ENCODE measurements around the gene CDH22. TPM values are rescaled to one million over a fixed set of nuclear protein-coding genes. Genes with fewer than 3 reads are reported as not detected.

The CDH22 gene
- total and polyA plus RNA-seq, 2 donors (not counting 1 experiment from before 2014, with no cell fraction given) = not detected

DNA sequence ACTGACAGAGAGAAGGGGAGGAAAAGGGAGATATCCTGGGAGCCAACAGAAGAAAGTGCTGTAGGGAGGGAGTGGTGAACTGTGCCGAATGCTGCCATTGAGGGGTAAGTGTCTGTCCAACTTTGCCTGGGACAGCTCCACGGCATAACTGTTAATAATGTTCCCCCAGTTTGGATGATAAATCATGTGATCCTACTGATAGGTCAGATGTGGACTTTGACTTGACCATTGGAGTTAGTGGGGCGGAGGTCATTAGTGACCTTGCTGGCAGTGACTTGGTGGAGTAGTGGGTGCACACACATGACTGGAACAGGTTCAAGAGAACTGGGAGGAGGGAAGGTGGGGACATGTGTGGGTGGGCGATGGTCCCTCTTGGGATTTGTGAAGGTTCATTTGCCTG, 50.4 kb downstream of the CDH22 start:
- Histone ChIP-seq H3K9me3 (ENCODE audit: control extremely low read depth in 1 of 3, control insufficient read depth in 2 of 3, insufficient read depth in 1 of 3, low read length in 2 of 3) (peaks cover 0 to 3% (median 0%) of the 10 kb centered on the region in 3 donors), H3K4me3 (ENCODE audit: control extremely low read depth in 1 of 5, extremely low read depth in 1 of 5, insufficient read depth in 1 of 5, low read depth in 2 of 5, low read length in 4 of 5) (no peak overlapping the region), H3K79me2 (ENCODE audit: control insufficient read depth, insufficient read depth, low read length) (no peaks in the 10 kb centered on the region), H3K27me3 (replicated peaks in 1 of 4; ENCODE audit: control extremely low read depth in 1 of 4, control insufficient read depth in 3 of 4, insufficient read depth in 4 of 4, low read length in 3 of 4) (peaks cover 0 to 28% (median 2%) of the 10 kb centered on the region in 4 experiments), H3K4me2 (replicated peaks; ENCODE audit: low read depth, low read length, poor library complexity, severe bottlenecking) (no peak overlapping the region), H3K9ac (ENCODE audit: low read length) (no peak overlapping the region), H2AFZ (ENCODE audit: insufficient read depth, low read depth, low read length, poor library complexity, severe bottlenecking) (no peak overlapping the region), H3K4me1 (ENCODE audit: control insufficient read depth in 2 of 2, insufficient read depth in 2 of 2, low read length in 2 of 2) (no peaks in the 10 kb centered on the region), H3K27ac (ENCODE audit: low read length in 2 of 2) (no peak overlapping the region), H4K20me1 (ENCODE audit: control insufficient read depth, insufficient read depth, low read length, poor library complexity, severe bottlenecking) (no peaks in the 10 kb centered on the region), H3K36me3 (replicated peaks in 1 of 2; ENCODE audit: control extremely low read depth in 1 of 2, control insufficient read depth in 1 of 2, extremely low read depth in 1 of 2, insufficient read depth in 2 of 2, low read length in 1 of 2) (no peaks in the 10 kb centered on the region)
- no peak overlapping the region for H3K27ac Mint-ChIP-seq
- peaks cover 42% of the 10 kb centered on the region for H3K27me3 Mint-ChIP-seq
- TF ChIP-seq EZH2 (IDR thresholded peaks at IDR 0.05; ENCODE audit: borderline replicate concordance, insufficient read depth, low read depth, low read length, poor library complexity, severe bottlenecking) = no peak
- TF ChIP-seq CTCF (IDR thresholded peaks at IDR 0.05) = no peak
- DNase-seq (no peak), ATAC-seq (ENCODE audit: low read depth) (no peak)
- H3K9me3 Mint-ChIP-seq (ENCODE audit: insufficient read depth) = no peaks in the 10 kb centered on the region
- POLR2A ChIA-PET = no interaction called here
- WGBS (ENCODE audit: insufficient coverage) = 70% methylated on average over 3 of the region's 4 CpGs
- CTCF ChIA-PET = no interaction called here
- H3K4me1 Mint-ChIP-seq = no peaks in the 10 kb centered on the region
- H3K4me3 Mint-ChIP-seq = no peak overlapping the region
- intact Hi-C loops (cut with micrococcal nuclease) = no loop called here

GRCh38 chr20:46256293-46256692, 52.0 kb downstream of the CDH22 start:
- intact Hi-C loops (cut with micrococcal nuclease) = no loop called here
- Mint-ChIP-seq H3K4me1 (no peaks in the 10 kb centered on the region), H3K27ac (no peak overlapping the region), H3K27me3 (peaks cover 44% of the 10 kb centered on the region), H3K9me3 (ENCODE audit: insufficient read depth) (no peaks in the 10 kb centered on the region), H3K4me3 (no peak overlapping the region)
- no peak for ATAC-seq (ENCODE audit: low read depth)
- Histone ChIP-seq H3K27me3 (replicated peaks in 1 of 4; ENCODE audit: control extremely low read depth in 1 of 4, control insufficient read depth in 3 of 4, insufficient read depth in 4 of 4, low read length in 3 of 4) (peaks cover 0 to 39% (median 7%) of the 10 kb centered on the region in 4 experiments), H2AFZ (ENCODE audit: insufficient read depth, low read depth, low read length, poor library complexity, severe bottlenecking) (no peak overlapping the region), H3K27ac (ENCODE audit: low read length in 2 of 2) (no peak overlapping the region), H3K9ac (ENCODE audit: low read length) (no peak overlapping the region), H4K20me1 (ENCODE audit: control insufficient read depth, insufficient read depth, low read length, poor library complexity, severe bottlenecking) (no peaks in the 10 kb centered on the region), H3K9me3 (ENCODE audit: control extremely low read depth in 1 of 3, control insufficient read depth in 2 of 3, insufficient read depth in 1 of 3, low read length in 2 of 3) (peaks cover 0 to 3% (median 0%) of the 10 kb centered on the region in 3 donors), H3K4me3 (ENCODE audit: control extremely low read depth in 1 of 5, extremely low read depth in 1 of 5, insufficient read depth in 1 of 5, low read depth in 2 of 5, low read length in 4 of 5) (no peak overlapping the region), H3K4me1 (ENCODE audit: control insufficient read depth in 2 of 2, insufficient read depth in 2 of 2, low read length in 2 of 2) (no peaks in the 10 kb centered on the region), H3K4me2 (replicated peaks; ENCODE audit: low read depth, low read length, poor library complexity, severe bottlenecking) (no peak overlapping the region), H3K36me3 (replicated peaks in 1 of 2; ENCODE audit: control extremely low read depth in 1 of 2, control insufficient read depth in 1 of 2, extremely low read depth in 1 of 2, insufficient read depth in 2 of 2, low read length in 1 of 2) (no peaks in the 10 kb centered on the region), H3K79me2 (ENCODE audit: control insufficient read depth, insufficient read depth, low read length) (no peaks in the 10 kb centered on the region)
- ChIA-PET CTCF (no interaction called here), POLR2A (no interaction called here)
- no peak for DNase-seq
- 76% methylated on average over 2 of the region's 4 CpGs for WGBS (ENCODE audit: insufficient coverage)
- no peak for TF ChIP-seq CTCF (IDR thresholded peaks at IDR 0.05)
